ENCODE measurements around the gene DNAH14. TPM values are rescaled to one million over a fixed set of nuclear protein-coding genes. Genes with fewer than 3 reads are reported as not detected.
"Not testable (repeated sequence)": the region's sequence is repeated elsewhere in the genome, so short reads cannot be mapped to it uniquely, and the experiment has no call there.

Gene DNAH14
- total RNA-seq, 1 experiment from 2014 or later = 33.2 TPM

DNA sequence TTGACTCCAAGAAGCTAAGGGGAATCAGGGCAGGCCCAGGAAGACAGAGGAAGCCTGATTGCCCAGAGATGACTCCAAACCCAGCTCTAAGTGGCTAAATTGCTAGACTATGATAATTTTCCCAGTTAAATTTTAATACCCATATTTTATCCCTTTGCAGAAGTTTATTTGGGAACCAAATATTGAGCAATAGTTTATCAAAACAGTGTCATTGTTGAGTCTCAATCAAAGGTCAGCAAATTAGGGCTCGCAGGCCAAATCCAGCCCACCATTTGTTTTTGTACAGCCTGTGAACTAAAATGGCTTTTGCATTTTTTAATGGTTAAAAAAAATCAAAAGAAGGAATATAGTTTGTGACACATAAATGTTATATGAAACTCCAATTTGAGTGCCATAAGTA, 451.2 kb downstream of the DNAH14 start (continued):
- TF ChIP-seq, protein P1, sequence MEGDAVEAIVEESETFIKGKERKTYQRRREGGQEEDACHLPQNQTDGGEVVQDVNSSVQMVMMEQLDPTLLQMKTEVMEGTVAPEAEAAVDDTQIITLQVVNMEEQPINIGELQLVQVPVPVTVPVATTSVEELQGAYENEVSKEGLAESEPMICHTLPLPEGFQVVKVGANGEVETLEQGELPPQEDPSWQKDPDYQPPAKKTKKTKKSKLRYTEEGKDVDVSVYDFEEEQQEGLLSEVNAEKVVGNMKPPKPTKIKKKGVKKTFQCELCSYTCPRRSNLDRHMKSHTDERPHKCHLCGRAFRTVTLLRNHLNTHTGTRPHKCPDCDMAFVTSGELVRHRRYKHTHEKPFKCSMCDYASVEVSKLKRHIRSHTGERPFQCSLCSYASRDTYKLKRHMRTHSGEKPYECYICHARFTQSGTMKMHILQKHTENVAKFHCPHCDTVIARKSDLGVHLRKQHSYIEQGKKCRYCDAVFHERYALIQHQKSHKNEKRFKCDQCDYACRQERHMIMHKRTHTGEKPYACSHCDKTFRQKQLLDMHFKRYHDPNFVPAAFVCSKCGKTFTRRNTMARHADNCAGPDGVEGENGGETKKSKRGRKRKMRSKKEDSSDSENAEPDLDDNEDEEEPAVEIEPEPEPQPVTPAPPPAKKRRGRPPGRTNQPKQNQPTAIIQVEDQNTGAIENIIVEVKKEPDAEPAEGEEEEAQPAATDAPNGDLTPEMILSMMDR (IDR thresholded peaks at IDR 0.05 in 2 of 3, conservative IDR thresholded peaks at IDR 0.05 in 1 of 3; ENCODE audit: borderline replicate concordance in 1 of 3, insufficient read depth in 1 of 3, low read depth in 2 of 3, low read length in 2 of 3) = no peak
- TF ChIP-seq EGR1 (IDR thresholded peaks at IDR 0.05; ENCODE audit: low read depth) (no peak), JUND (IDR thresholded peaks at IDR 0.05) (no peak), SP1 (IDR thresholded peaks at IDR 0.05; ENCODE audit: low read depth) (no peak), POLR2AphosphoS5 (IDR thresholded peaks at IDR 0.05; ENCODE audit: low read depth, low read length) (no peak), CEBPB (IDR thresholded peaks at IDR 0.05; ENCODE audit: low read depth) (no peak), YY1 (IDR thresholded peaks at IDR 0.05; ENCODE audit: extremely low read depth, insufficient replicate concordance, low read depth, low read length) (no peak), EZH2phosphoT487 (IDR thresholded peaks at IDR 0.05; ENCODE audit: borderline replicate concordance) (no peak), ZNF274 (IDR thresholded peaks at IDR 0.05; ENCODE audit: low read depth, low read length) (no peak)
- TF ChIP-seq, protein P2, sequence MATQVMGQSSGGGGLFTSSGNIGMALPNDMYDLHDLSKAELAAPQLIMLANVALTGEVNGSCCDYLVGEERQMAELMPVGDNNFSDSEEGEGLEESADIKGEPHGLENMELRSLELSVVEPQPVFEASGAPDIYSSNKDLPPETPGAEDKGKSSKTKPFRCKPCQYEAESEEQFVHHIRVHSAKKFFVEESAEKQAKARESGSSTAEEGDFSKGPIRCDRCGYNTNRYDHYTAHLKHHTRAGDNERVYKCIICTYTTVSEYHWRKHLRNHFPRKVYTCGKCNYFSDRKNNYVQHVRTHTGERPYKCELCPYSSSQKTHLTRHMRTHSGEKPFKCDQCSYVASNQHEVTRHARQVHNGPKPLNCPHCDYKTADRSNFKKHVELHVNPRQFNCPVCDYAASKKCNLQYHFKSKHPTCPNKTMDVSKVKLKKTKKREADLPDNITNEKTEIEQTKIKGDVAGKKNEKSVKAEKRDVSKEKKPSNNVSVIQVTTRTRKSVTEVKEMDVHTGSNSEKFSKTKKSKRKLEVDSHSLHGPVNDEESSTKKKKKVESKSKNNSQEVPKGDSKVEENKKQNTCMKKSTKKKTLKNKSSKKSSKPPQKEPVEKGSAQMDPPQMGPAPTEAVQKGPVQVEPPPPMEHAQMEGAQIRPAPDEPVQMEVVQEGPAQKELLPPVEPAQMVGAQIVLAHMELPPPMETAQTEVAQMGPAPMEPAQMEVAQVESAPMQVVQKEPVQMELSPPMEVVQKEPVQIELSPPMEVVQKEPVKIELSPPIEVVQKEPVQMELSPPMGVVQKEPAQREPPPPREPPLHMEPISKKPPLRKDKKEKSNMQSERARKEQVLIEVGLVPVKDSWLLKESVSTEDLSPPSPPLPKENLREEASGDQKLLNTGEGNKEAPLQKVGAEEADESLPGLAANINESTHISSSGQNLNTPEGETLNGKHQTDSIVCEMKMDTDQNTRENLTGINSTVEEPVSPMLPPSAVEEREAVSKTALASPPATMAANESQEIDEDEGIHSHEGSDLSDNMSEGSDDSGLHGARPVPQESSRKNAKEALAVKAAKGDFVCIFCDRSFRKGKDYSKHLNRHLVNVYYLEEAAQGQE (IDR thresholded peaks at IDR 0.05; ENCODE audit: low read depth) = no peak

DNA sequence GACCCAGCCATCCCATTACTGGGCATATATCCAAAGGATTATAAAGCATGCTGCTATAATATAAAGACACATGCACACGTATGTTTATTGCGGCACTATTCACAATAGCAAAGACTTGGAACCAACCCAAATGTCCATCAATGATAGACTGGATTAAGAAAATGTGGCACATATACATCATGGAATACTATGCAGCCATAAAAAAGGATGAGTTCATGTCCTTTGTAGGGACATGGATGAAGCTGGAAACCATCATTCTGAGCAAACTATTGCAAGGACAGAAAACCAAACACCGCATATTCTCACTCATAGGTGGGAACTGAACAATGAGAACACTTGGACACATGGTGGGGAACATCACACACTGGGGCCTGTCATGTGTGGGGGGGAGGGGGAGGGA, 457.4 kb downstream of the DNAH14 start:
- H3K4me1 ChIP-seq (ENCODE audit: control insufficient read depth in 1 of 2, insufficient read depth in 2 of 2, low read length in 2 of 2); DNase-seq (ENCODE audit: low read depth, low spot score); H3K4me3 ChIP-seq (replicated peaks in 1 of 2; ENCODE audit: low read depth in 1 of 2, low read length in 2 of 2); BruUV-seq (replicated peaks); H3K27me3 ChIP-seq (ENCODE audit: insufficient read depth, low read length); H3K79me2 ChIP-seq (ENCODE audit: insufficient read depth, low read length); CTCF ChIA-PET; RAD21 ChIA-PET (ENCODE audit: low non-redundant PET in 1 of 2, low total read pairs in 2 of 2, uncharacterized antibody in 2 of 2, unreplicated experiment in 2 of 2); H3K27ac ChIP-seq (ENCODE audit: low read depth, low read length); ATAC-seq; H3K4me2 ChIP-seq (ENCODE audit: low read length); POLR2A ChIA-PET; H4K20me1 ChIP-seq (ENCODE audit: insufficient read depth); H3K36me3 ChIP-seq (ENCODE audit: control insufficient read depth in 1 of 2, insufficient read depth in 2 of 2, low read length in 2 of 2); H3K9me2 ChIP-seq (ENCODE audit: insufficient read depth); intact Hi-C loops (cut with micrococcal nuclease); H2AFZ ChIP-seq (ENCODE audit: low read depth, low read length, poor library complexity, severe bottlenecking); H3K9me3 ChIP-seq (ENCODE audit: control insufficient read depth in 1 of 2, insufficient read depth in 1 of 2, low read depth in 1 of 2, low read length in 2 of 2); H3K9ac ChIP-seq (ENCODE audit: low read length): not testable (repeated sequence)
